ENCODE results near the gene TMEM158.

Gene TMEM158

GRCh38 chr3:45227946-45228345 is 1.9 kb upstream of the TMEM158 start:
- Histone ChIP-seq H3K27me3 (ENCODE audit: control insufficient read depth in 1 of 2, insufficient read depth in 2 of 2, low read length in 2 of 2) (no peaks in the 10 kb centered on the region), H3K36me3 (ENCODE audit: insufficient read depth, low read length) (no peaks in the 10 kb centered on the region), H3K9ac (ENCODE audit: low read length) (no peak overlapping the region), H3K4me1 (ENCODE audit: insufficient read depth, low read length) (peaks cover 15% of the 10 kb centered on the region), H3K27ac (ENCODE audit: low read depth, low read length) (no peak overlapping the region), H3K4me3 (ENCODE audit: low read depth in 1 of 2, low read length in 2 of 2) (no peak overlapping the region), H3K9me3 (ENCODE audit: low read length) (no peaks in the 10 kb centered on the region)

- Histone ChIP-seq H3K27me3 (ENCODE audit: control insufficient read depth in 1 of 2, insufficient read depth in 2 of 2, low read length in 2 of 2) (no peaks in the 10 kb centered on the region), H3K36me3 (ENCODE audit: insufficient read depth, low read length) (no peaks in the 10 kb centered on the region), H3K4me1 (ENCODE audit: insufficient read depth, low read length) (peaks cover 8% of the 10 kb centered on the region), H3K27ac (ENCODE audit: low read depth, low read length) (no peak overlapping the region), H3K9me3 (ENCODE audit: low read length) (no peaks in the 10 kb centered on the region), H3K9ac (ENCODE audit: low read length) (no peak overlapping the region), H3K4me3 (ENCODE audit: low read depth in 1 of 2, low read length in 2 of 2) (no peak overlapping the region)
Measured at GRCh38 chr3:45227071-45227820, 1.2 kb upstream of the TMEM158 start.

GRCh38 chr3:45225465-45226205 is 452 bp downstream of the TMEM158 start:
- Histone ChIP-seq H3K27me3 (ENCODE audit: control insufficient read depth in 1 of 2, insufficient read depth in 2 of 2, low read length in 2 of 2) (no peaks in the 10 kb centered on the region), H3K4me1 (ENCODE audit: insufficient read depth, low read length) (peaks cover 5% of the 10 kb centered on the region), H3K4me3 (ENCODE audit: low read depth in 1 of 2, low read length in 2 of 2) (peak overlapping the region; percentile 25 to 49), H3K9ac (ENCODE audit: low read length) (no peak overlapping the region), H3K27ac (ENCODE audit: low read depth, low read length) (no peak overlapping the region), H3K36me3 (ENCODE audit: insufficient read depth, low read length) (no peaks in the 10 kb centered on the region), H3K9me3 (ENCODE audit: low read length) (no peaks in the 10 kb centered on the region)

GRCh38 chr3:45224824-45225464 is 1.1 kb downstream of the TMEM158 start:
- H3K9ac ChIP-seq (ENCODE audit: low read length), result no peak overlapping the region
- H3K4me1 ChIP-seq (ENCODE audit: insufficient read depth, low read length), result peaks cover 5% of the 10 kb centered on the region
- no peaks in the 10 kb centered on the region for H3K36me3 ChIP-seq (ENCODE audit: insufficient read depth, low read length)
- H3K4me3 ChIP-seq (ENCODE audit: low read depth in 1 of 2, low read length in 2 of 2), result peak overlapping the region; percentile 25 to 49
- no peaks in the 10 kb centered on the region for H3K9me3 ChIP-seq (ENCODE audit: low read length)
- H3K27me3 ChIP-seq (ENCODE audit: control insufficient read depth in 1 of 2, insufficient read depth in 2 of 2, low read length in 2 of 2), result no peaks in the 10 kb centered on the region
- H3K27ac ChIP-seq (ENCODE audit: low read depth, low read length), result peak overlapping the region; percentile 31

- H3K36me3 ChIP-seq (ENCODE audit: insufficient read depth, low read length), result no peaks in the 10 kb centered on the region
- no peak overlapping the region for H3K9ac ChIP-seq (ENCODE audit: low read length)
- no peaks in the 10 kb centered on the region for H3K9me3 ChIP-seq (ENCODE audit: low read length)
- H3K4me1 ChIP-seq (ENCODE audit: insufficient read depth, low read length), result peaks cover 5% of the 10 kb centered on the region
- H3K27me3 ChIP-seq (ENCODE audit: control insufficient read depth in 1 of 2, insufficient read depth in 2 of 2, low read length in 2 of 2), result no peaks in the 10 kb centered on the region
- H3K4me3 ChIP-seq (ENCODE audit: low read depth in 1 of 2, low read length in 2 of 2), result peak overlapping the region in 1 of 2 donors; percentile 20
- no peak overlapping the region for H3K27ac ChIP-seq (ENCODE audit: low read depth, low read length)
Measured at GRCh38 chr3:45223889-45224727, 2.0 kb downstream of the TMEM158 start.

GRCh38 chr3:45219694-45220093 is 6.4 kb downstream of the TMEM158 start:
- no peaks in the 10 kb centered on the region for H3K9me3 ChIP-seq (ENCODE audit: low read length)
- H3K36me3 ChIP-seq (ENCODE audit: insufficient read depth, low read length), result no peaks in the 10 kb centered on the region
- H3K27ac ChIP-seq (ENCODE audit: low read depth, low read length), result no peak overlapping the region
- H3K27me3 ChIP-seq (ENCODE audit: control insufficient read depth in 1 of 2, insufficient read depth in 2 of 2, low read length in 2 of 2), result no peaks in the 10 kb centered on the region
- no peak overlapping the region for H3K4me3 ChIP-seq (ENCODE audit: low read depth in 1 of 2, low read length in 2 of 2)
- H3K9ac ChIP-seq (ENCODE audit: low read length), result no peak overlapping the region
- peaks cover 23% of the 10 kb centered on the region for H3K4me1 ChIP-seq (ENCODE audit: insufficient read depth, low read length)

GRCh38 chr3:45218578-45219390 is 7.3 kb downstream of the TMEM158 start:
- H3K9ac ChIP-seq (ENCODE audit: low read length), result no peak overlapping the region
- no peaks in the 10 kb centered on the region for H3K27me3 ChIP-seq (ENCODE audit: control insufficient read depth in 1 of 2, insufficient read depth in 2 of 2, low read length in 2 of 2)

GRCh38 chr3:45216021-45216609 is 10.0 kb downstream of the TMEM158 start:
- Histone ChIP-seq H3K4me1 (ENCODE audit: insufficient read depth, low read length) (peaks cover 43% of the 10 kb centered on the region), H3K27ac (ENCODE audit: low read depth, low read length) (no peak overlapping the region), H3K27me3 (ENCODE audit: control insufficient read depth in 1 of 2, insufficient read depth in 2 of 2, low read length in 2 of 2) (no peaks in the 10 kb centered on the region), H3K36me3 (ENCODE audit: insufficient read depth, low read length) (no peaks in the 10 kb centered on the region), H3K9me3 (ENCODE audit: low read length) (no peaks in the 10 kb centered on the region), H3K4me3 (ENCODE audit: low read depth in 1 of 2, low read length in 2 of 2) (no peak overlapping the region), H3K9ac (ENCODE audit: low read length) (no peak overlapping the region)

More at GRCh38 chr3:45218578-45219390, 7.3 kb downstream of the TMEM158 start:
- H3K36me3 ChIP-seq (ENCODE audit: insufficient read depth, low read length), result no peaks in the 10 kb centered on the region
- H3K9me3 ChIP-seq (ENCODE audit: low read length), result no peaks in the 10 kb centered on the region
- H3K4me3 ChIP-seq (ENCODE audit: low read depth in 1 of 2, low read length in 2 of 2), result no peak overlapping the region
- peaks cover 23% of the 10 kb centered on the region for H3K4me1 ChIP-seq (ENCODE audit: insufficient read depth, low read length)
- no peak overlapping the region for H3K27ac ChIP-seq (ENCODE audit: low read depth, low read length)

- Histone ChIP-seq H3K9ac (ENCODE audit: low read length) (no peak overlapping the region), H3K27me3 (ENCODE audit: control insufficient read depth in 1 of 2, insufficient read depth in 2 of 2, low read length in 2 of 2) (no peaks in the 10 kb centered on the region), H3K36me3 (ENCODE audit: insufficient read depth, low read length) (no peaks in the 10 kb centered on the region), H3K4me1 (ENCODE audit: insufficient read depth, low read length) (peaks cover 49% of the 10 kb centered on the region), H3K27ac (ENCODE audit: low read depth, low read length) (no peak overlapping the region), H3K4me3 (ENCODE audit: low read depth in 1 of 2, low read length in 2 of 2) (no peak overlapping the region), H3K9me3 (ENCODE audit: low read length) (no peaks in the 10 kb centered on the region)
Measured at GRCh38 chr3:45215466-45215865, 10.6 kb downstream of the TMEM158 start.

- Histone ChIP-seq H3K4me3 (ENCODE audit: low read depth in 1 of 2, low read length in 2 of 2) (no peak overlapping the region), H3K4me1 (ENCODE audit: insufficient read depth, low read length) (peaks cover 62% of the 10 kb centered on the region), H3K9ac (ENCODE audit: low read length) (no peak overlapping the region), H3K27me3 (ENCODE audit: control insufficient read depth in 1 of 2, insufficient read depth in 2 of 2, low read length in 2 of 2) (no peaks in the 10 kb centered on the region), H3K36me3 (ENCODE audit: insufficient read depth, low read length) (no peaks in the 10 kb centered on the region), H3K27ac (ENCODE audit: low read depth, low read length) (no peak overlapping the region), H3K9me3 (ENCODE audit: low read length) (no peaks in the 10 kb centered on the region)
Measured at GRCh38 chr3:45214061-45214680, 11.9 kb downstream of the TMEM158 start.
